Left lobe of liver (tissue), 2 donors: Measurements from ENCODE around the gene FUT4. TPM values are rescaled to one million over a fixed set of nuclear protein-coding genes. Genes with fewer than 3 reads are reported as not detected.
A peak's percentile ranks its signal among the peaks of the same experiment; 100 is the strongest.
"Not testable (repeated sequence)": the region's sequence is repeated elsewhere in the genome, so short reads cannot be mapped to it uniquely, and the experiment has no call there.

Experiments used
- ATAC-seq: fragments of 200-7000 bp; cut with Tn5 transposase; one replicate; pipeline ENCODE4 v1.9.1; 2020; ENCODE audit warnings: mild to moderate bottlenecking, moderate library complexity
- DNase-seq: peaks from one replicate; pipeline ENCODE4 v3.0.0-alpha.2; 2020; ENCODE audit warnings: low spot score
- total RNA-seq: library from RNA; stranded (reverse); gene quantifications from one replicate; pipeline ENCODE4 v1.2.1, GENCODE V29; 2021
- donor health status: DM: no; HTN: no; CAD: no; lungs with moderate emphysema.
- donor health status: DM: no; HTN: yes; CAD: no.

FUT4 gene
- total RNA-seq, 1 donor from 2014 or later: 1.2 TPM

GRCh38 chr11:94563176-94563847 is 19.6 kb downstream of the FUT4 start:
- no peak for ATAC-seq
- no peak for DNase-seq

GRCh38 chr11:94563848-94564467 is 20.2 kb downstream of the FUT4 start:
- DNase-seq: no peak
- ATAC-seq: no peak

GRCh38 chr11:94567181-94567670 is 23.5 kb downstream of the FUT4 start, which contains the start of gene PIWIL4:
TSS of gene PIWIL4 (plus strand) at chr11:94567368. CDS start at chr11:94567519, 151 bp downstream.
- DNase-seq (no peak), ATAC-seq (no peak)

GRCh38 chr11:94568200-94568599 is 24.5 kb downstream of the FUT4 start:
- no peak for DNase-seq
- ATAC-seq: no peak

GRCh38 chr11:94568717-94569116 is 25.0 kb downstream of the FUT4 start:
- ATAC-seq: no peak

GRCh38 chr11:94572975-94573374 is 29.3 kb downstream of the FUT4 start:
- DNase-seq, ATAC-seq: not testable (repeated sequence)

More at GRCh38 chr11:94568717-94569116, 25.0 kb downstream of the FUT4 start:
- no peak for DNase-seq

- DNase-seq (no peak), ATAC-seq (no peak)
These were observed 30.7 kb downstream of the FUT4 start for GRCh38 chr11:94574193-94574961.

GRCh38 chr11:94576306-94576705 is 32.6 kb downstream of the FUT4 start:
- ATAC-seq: no peak
- DNase-seq: no peak

- DNase-seq: no peak
- no peak for ATAC-seq
These were observed 34.1 kb downstream of the FUT4 start for GRCh38 chr11:94577841-94578240.

GRCh38 chr11:94581926-94582325 is 38.2 kb downstream of the FUT4 start:
- ATAC-seq (no peak), DNase-seq (no peak)

- DNase-seq: no peak
- ATAC-seq: no peak
These were observed 39.6 kb downstream of the FUT4 start for GRCh38 chr11:94583213-94583865.

- DNase-seq (no peak), ATAC-seq (peak; percentile 31)
These were observed 40.3 kb downstream of the FUT4 start for GRCh38 chr11:94583866-94584500.

- DNase-seq (no peak), ATAC-seq (no peak)
These were observed 41.3 kb downstream of the FUT4 start for GRCh38 chr11:94584978-94585377.

GRCh38 chr11:94585399-94585798 is 41.7 kb downstream of the FUT4 start:
- DNase-seq: no peak
- ATAC-seq: no peak

- no peak for ATAC-seq
- no peak for DNase-seq
These were observed 42.8 kb downstream of the FUT4 start for GRCh38 chr11:94586546-94586945.

- ATAC-seq (no peak), DNase-seq (no peak)
These were observed 43.3 kb downstream of the FUT4 start for GRCh38 chr11:94586978-94587377.

- DNase-seq (no peak), ATAC-seq (no peak)
These were observed 44.7 kb downstream of the FUT4 start for GRCh38 chr11:94588366-94588942.

- DNase-seq: no peak
- ATAC-seq: no peak
These were observed 46.8 kb downstream of the FUT4 start for GRCh38 chr11:94590352-94591041.

GRCh38 chr11:94593030-94593429 is 49.3 kb downstream of the FUT4 start:
- DNase-seq: no peak
- ATAC-seq: no peak

GRCh38 chr11:94595076-94595475 is 51.4 kb downstream of the FUT4 start:
- DNase-seq (no peak), ATAC-seq (no peak)
